ENCODE data around the gene LNX2.

DNA sequence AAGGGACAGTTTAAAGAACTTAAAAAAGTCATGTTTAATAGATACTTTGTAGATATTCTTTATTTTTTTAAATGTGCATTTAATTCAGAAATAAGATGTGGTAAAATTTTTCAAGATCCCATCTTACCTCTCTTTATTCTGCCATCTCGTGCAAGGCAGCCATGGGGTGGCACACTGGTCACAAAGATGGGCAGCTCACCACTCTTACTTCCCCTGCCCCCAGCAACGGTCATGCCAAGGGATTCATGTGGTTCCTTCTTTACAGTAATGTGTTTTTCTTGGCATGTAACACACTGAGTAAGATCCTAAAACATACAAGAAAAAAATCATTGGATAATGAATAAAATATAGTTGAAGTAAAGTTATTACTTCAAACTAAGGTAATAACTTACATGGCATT lies 64.2 kb downstream of the LNX2 start:
- TF ChIP-seq, protein P1, sequence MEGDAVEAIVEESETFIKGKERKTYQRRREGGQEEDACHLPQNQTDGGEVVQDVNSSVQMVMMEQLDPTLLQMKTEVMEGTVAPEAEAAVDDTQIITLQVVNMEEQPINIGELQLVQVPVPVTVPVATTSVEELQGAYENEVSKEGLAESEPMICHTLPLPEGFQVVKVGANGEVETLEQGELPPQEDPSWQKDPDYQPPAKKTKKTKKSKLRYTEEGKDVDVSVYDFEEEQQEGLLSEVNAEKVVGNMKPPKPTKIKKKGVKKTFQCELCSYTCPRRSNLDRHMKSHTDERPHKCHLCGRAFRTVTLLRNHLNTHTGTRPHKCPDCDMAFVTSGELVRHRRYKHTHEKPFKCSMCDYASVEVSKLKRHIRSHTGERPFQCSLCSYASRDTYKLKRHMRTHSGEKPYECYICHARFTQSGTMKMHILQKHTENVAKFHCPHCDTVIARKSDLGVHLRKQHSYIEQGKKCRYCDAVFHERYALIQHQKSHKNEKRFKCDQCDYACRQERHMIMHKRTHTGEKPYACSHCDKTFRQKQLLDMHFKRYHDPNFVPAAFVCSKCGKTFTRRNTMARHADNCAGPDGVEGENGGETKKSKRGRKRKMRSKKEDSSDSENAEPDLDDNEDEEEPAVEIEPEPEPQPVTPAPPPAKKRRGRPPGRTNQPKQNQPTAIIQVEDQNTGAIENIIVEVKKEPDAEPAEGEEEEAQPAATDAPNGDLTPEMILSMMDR (tag by site-specific recombination; IDR thresholded peaks at IDR 0.05), result no peak
- TF ChIP-seq KLF16 (tag by site-specific recombination; IDR thresholded peaks at IDR 0.05) (no peak), ZNF140 (tag by site-specific recombination; IDR thresholded peaks at IDR 0.05) (no peak), SCRT1 (tag by site-specific recombination; IDR thresholded peaks at IDR 0.05; ENCODE audit: borderline replicate concordance) (no peak), ZNF350 (tag by site-specific recombination; IDR thresholded peaks at IDR 0.05) (no peak)
- TF ChIP-seq, protein P2, sequence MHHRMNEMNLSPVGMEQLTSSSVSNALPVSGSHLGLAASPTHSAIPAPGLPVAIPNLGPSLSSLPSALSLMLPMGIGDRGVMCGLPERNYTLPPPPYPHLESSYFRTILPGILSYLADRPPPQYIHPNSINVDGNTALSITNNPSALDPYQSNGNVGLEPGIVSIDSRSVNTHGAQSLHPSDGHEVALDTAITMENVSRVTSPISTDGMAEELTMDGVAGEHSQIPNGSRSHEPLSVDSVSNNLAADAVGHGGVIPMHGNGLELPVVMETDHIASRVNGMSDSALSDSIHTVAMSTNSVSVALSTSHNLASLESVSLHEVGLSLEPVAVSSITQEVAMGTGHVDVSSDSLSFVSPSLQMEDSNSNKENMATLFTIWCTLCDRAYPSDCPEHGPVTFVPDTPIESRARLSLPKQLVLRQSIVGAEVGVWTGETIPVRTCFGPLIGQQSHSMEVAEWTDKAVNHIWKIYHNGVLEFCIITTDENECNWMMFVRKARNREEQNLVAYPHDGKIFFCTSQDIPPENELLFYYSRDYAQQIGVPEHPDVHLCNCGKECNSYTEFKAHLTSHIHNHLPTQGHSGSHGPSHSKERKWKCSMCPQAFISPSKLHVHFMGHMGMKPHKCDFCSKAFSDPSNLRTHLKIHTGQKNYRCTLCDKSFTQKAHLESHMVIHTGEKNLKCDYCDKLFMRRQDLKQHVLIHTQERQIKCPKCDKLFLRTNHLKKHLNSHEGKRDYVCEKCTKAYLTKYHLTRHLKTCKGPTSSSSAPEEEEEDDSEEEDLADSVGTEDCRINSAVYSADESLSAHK (tag by site-specific recombination; IDR thresholded peaks at IDR 0.05), result no peak
- TF ChIP-seq, protein P3, sequence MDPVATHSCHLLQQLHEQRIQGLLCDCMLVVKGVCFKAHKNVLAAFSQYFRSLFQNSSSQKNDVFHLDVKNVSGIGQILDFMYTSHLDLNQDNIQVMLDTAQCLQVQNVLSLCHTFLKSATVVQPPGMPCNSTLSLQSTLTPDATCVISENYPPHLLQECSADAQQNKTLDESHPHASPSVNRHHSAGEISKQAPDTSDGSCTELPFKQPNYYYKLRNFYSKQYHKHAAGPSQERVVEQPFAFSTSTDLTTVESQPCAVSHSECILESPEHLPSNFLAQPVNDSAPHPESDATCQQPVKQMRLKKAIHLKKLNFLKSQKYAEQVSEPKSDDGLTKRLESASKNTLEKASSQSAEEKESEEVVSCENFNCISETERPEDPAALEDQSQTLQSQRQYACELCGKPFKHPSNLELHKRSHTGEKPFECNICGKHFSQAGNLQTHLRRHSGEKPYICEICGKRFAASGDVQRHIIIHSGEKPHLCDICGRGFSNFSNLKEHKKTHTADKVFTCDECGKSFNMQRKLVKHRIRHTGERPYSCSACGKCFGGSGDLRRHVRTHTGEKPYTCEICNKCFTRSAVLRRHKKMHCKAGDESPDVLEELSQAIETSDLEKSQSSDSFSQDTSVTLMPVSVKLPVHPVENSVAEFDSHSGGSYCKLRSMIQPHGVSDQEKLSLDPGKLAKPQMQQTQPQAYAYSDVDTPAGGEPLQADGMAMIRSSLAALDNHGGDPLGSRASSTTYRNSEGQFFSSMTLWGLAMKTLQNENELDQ (tag by site-specific recombination; IDR thresholded peaks at IDR 0.05; ENCODE audit: low read depth), result no peak

Measured in HEK293 (cell line).